ENCODE results near the gene TSGA10IP. TPM values are rescaled to one million over a fixed set of nuclear protein-coding genes. Genes with fewer than 3 reads are reported as not detected.

TSGA10IP gene
- total RNA-seq, 1 donor from 2014 or later = not detected

DNA sequence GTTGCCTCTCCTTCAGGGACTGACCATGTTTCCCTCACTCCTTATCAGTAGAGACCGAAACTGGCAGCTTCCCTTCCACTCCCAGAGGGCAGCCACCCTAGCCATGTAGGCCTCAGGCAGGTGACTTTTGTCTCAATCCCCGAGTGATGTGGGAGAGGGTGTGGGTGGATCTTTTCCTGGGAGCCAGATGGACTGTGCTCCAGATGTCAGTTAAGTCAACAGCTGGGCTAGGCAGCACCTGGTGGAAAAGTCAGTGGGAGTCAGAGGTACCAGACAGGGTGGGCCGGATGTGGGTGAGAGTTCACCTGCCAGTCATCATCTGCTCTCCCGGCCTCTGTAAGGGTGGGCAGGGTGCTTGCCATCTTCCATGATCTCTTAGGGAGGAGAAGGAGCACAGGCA, 58.9 kb downstream of the TSGA10IP start:
- Mint-ChIP-seq H3K36me3 (ENCODE audit: low read depth) (peaks cover 42% of the 10 kb centered on the region), H3K4me3 (peak overlapping the region; percentile 57), H3K9me3 (no peaks in the 10 kb centered on the region), H3K27me3 (no peaks in the 10 kb centered on the region), H3K4me1 (peaks cover 23% of the 10 kb centered on the region), H3K27ac (no peak overlapping the region)
- intact Hi-C loops (cut with micrococcal nuclease) = loop anchor here (5.0 kb wide), 1 partner anchor 263 kb away; the partner anchor contains the start of gene RAB1B
- DNase-seq = no peak

DNA sequence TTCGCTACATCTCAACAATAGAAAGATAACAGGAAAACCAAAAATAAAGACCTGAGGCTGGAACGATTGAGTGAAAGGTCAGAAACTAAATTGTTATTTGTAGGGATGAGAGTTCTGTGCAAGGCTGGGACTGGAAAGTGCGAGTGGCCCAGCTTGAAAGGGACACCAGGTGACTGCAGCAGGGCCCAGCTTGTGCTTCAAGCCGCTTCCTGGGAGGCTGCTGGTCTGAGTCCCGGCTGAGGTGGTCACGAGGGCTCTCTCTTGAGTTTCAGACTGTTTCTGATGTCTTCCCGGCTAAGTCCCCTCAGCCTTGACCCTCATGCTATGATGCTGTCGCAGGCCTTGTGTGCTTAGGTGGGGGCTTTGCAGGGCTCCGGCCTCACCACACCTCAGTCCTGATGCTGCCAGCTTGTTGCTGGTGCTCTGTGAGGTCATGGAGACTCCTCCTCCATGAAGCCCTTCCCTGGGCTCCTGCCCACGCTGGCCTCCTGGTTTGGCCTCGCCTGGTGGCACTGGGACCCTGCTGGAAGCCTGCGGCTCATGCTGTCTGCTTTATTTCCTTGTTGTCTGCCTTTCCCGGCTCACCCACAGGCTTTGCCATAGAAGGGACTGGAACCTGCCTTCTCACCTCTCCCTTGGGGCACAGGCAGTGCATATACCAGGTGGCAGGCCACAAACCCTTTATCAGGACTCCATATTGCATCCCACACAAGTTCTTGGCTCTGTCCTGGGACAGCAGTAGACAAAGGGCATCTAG, 61.0 kb downstream of the TSGA10IP start:
- no peak for DNase-seq
- no peak overlapping the region for H3K27ac Mint-ChIP-seq
- no peak overlapping the region for H3K4me3 Mint-ChIP-seq
- no peaks in the 10 kb centered on the region for H3K9me3 Mint-ChIP-seq
- H3K27me3 Mint-ChIP-seq = peaks cover 8% of the 10 kb centered on the region
- peaks cover 26% of the 10 kb centered on the region for H3K36me3 Mint-ChIP-seq (ENCODE audit: low read depth)
- H3K4me1 Mint-ChIP-seq = peaks cover 11% of the 10 kb centered on the region
- intact Hi-C loops (cut with micrococcal nuclease) = no loop called here

DNA sequence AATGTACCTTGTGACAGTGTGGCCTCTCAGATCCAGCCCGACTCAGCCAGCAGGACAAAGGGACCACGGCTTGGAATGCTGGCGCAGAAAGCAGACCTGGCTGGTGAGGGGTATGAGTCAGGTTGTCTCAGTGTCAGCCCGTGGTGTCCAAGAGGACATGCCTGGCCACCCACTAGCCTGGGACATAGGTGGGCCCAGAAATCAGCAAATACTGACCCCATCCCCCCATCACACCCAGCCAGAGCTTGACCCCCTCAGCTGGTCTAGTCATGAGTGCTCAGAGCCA, 61.6 kb downstream of the TSGA10IP start:
- DNase-seq = no peak

DNA sequence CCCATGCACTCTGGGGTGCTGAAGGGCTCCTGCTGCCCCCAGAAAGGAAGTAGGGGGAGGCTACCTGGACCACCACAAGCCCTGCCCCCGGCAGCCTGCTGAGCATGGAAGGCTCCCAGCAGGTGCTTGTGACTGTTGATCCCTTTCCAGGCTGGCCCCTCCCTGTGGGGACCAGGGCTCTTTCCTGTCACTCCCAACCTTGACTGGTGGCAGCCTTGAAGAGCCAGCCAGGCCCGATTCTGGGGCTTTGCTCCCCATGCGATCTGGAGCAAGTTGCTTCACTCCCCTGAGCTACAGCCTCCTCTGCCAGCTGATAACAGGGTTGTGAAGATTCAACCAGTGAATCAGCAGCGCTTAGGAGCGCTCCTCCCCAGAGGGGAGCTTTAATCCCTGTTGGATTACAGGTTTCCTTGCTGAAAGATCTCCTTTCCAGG, 61.9 kb downstream of the TSGA10IP start:
- peaks cover 12% of the 10 kb centered on the region for H3K27me3 Mint-ChIP-seq
- DNase-seq = no peak
- H3K27ac Mint-ChIP-seq = no peak overlapping the region
- peaks cover 21% of the 10 kb centered on the region for H3K36me3 Mint-ChIP-seq (ENCODE audit: low read depth)
- H3K4me1 Mint-ChIP-seq = peaks cover 9% of the 10 kb centered on the region
- no peaks in the 10 kb centered on the region for H3K9me3 Mint-ChIP-seq
- no peak overlapping the region for H3K4me3 Mint-ChIP-seq
- intact Hi-C loops (cut with micrococcal nuclease) = no loop called here

More for the DNA sequence above, 61.6 kb downstream of the TSGA10IP start:
- Mint-ChIP-seq H3K27ac (no peak overlapping the region), H3K4me1 (peaks cover 11% of the 10 kb centered on the region), H3K36me3 (ENCODE audit: low read depth) (peaks cover 24% of the 10 kb centered on the region), H3K9me3 (no peaks in the 10 kb centered on the region), H3K27me3 (peaks cover 11% of the 10 kb centered on the region), H3K4me3 (no peak overlapping the region)
- intact Hi-C loops (cut with micrococcal nuclease) = no loop called here

DNA sequence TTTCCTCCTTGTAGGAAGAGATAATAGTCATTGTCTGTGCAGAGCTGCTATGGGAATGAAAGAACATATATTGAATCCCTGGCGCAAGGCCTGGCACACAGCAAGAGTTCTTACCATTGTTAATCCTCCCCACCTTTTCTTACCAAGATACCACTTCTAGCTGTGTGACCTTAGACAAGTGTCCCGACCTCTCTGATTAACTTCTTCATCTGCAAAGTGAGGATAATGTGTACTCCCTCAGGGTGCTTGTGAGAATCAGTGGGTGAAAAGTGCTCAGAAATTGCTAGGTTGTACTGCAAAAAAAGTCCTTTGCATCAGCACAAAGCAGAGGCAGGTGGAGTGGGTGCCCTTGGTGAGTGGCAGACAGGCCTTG, 62.8 kb downstream of the TSGA10IP start:
- no peak for DNase-seq
- peaks cover 6% of the 10 kb centered on the region for H3K4me1 Mint-ChIP-seq
- intact Hi-C loops (cut with micrococcal nuclease) = no loop called here
- no peaks in the 10 kb centered on the region for H3K9me3 Mint-ChIP-seq
- H3K4me3 Mint-ChIP-seq = no peak overlapping the region
- H3K36me3 Mint-ChIP-seq (ENCODE audit: low read depth) = peaks cover 18% of the 10 kb centered on the region
- peaks cover 17% of the 10 kb centered on the region for H3K27me3 Mint-ChIP-seq
- H3K27ac Mint-ChIP-seq = no peak overlapping the region

DNA sequence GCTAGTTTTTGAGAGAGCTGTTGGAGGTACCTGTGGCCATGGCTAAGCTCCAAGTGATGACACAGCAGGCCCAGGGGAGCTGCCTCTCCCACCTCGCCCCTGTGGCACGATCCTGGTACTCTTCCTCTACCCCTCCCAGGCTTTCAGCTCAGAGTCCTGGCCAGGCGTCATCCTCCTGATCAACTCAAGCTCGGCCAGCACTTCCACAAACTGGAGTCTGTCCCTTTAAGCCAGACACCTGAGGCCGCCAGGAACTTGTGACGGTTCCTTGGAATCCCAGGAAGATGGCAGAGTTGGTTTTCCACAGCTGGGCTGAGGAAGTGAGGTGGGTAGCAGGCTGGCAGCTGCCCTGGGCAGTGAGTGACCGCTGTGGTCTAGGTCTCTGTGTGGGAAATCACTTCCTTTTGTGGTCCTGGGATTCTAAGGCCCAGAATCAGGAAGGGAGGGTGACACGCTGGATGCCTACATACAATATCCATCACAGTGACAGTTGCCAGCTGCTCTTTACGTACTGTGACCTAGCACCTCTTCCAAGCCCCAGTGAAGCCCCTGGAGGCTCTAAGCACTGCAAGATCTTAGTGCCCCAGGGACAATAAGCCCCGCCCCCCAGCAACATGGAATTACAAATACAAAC, 63.3 kb downstream of the TSGA10IP start:
- peaks cover 17% of the 10 kb centered on the region for H3K36me3 Mint-ChIP-seq (ENCODE audit: low read depth)
- H3K27me3 Mint-ChIP-seq = peaks cover 20% of the 10 kb centered on the region
- no peak overlapping the region for H3K4me3 Mint-ChIP-seq
- H3K27ac Mint-ChIP-seq = no peak overlapping the region
- intact Hi-C loops (cut with micrococcal nuclease) = no loop called here
- H3K4me1 Mint-ChIP-seq = peaks cover under 1% of the 10 kb centered on the region
- peak; percentile 54 for DNase-seq
- no peaks in the 10 kb centered on the region for H3K9me3 Mint-ChIP-seq

Other genes with a start within 250 kb of the TSGA10IP start
- 71.6 and 72.3 TPM in 2 replicates for gene KAT5, start 233.2 kb upstream of the TSGA10IP start, total RNA-seq
- 86.4 and 100.0 TPM in 2 replicates for gene RNASEH2C, start 224.7 kb upstream of the TSGA10IP start, total RNA-seq
- gene AP5B1, start 164.5 kb upstream of the TSGA10IP start, total RNA-seq = 20.1 and 21.1 TPM in 2 replicates
- 0.07 TPM in 1 of 2 replicates, not detected in the other for gene OVOL1, start 158.4 kb upstream of the TSGA10IP start, total RNA-seq
- 1.2 and 2.1 TPM in 2 replicates for gene SNX32, start 111.5 kb upstream of the TSGA10IP start, total RNA-seq
- 1,047 and 1,065 TPM in 2 replicates for gene CFL1, start 87.3 kb upstream of the TSGA10IP start, total RNA-seq
- gene MUS81, start 85.0 kb upstream of the TSGA10IP start, total RNA-seq = 77.4 and 80.5 TPM in 2 replicates
- 8.4 and 9.1 TPM in 2 replicates for gene EFEMP2, start 72.7 kb upstream of the TSGA10IP start, total RNA-seq
- 4.9 and 7.5 TPM in 2 replicates for gene CTSW, start 65.6 kb upstream of the TSGA10IP start, total RNA-seq
- 91.0 and 95.7 TPM in 2 replicates for gene FIBP, start 57.0 kb upstream of the TSGA10IP start, total RNA-seq
- gene CCDC85B, start 54.8 kb upstream of the TSGA10IP start, total RNA-seq = 62.2 and 62.5 TPM in 2 replicates
- gene FOSL1, start 45.1 kb upstream of the TSGA10IP start, total RNA-seq = 32.1 and 32.9 TPM in 2 replicates
- gene C11orf68, start 26.4 kb upstream of the TSGA10IP start, total RNA-seq = 20.9 and 21.1 TPM in 2 replicates
- 113 and 117 TPM in 2 replicates for gene DRAP1, start 26.1 kb upstream of the TSGA10IP start, total RNA-seq
- 99.1 and 104 TPM in 2 replicates for gene SART1, start 16.3 kb downstream of the TSGA10IP start, total RNA-seq
- 64.9 and 75.9 TPM in 2 replicates for gene EIF1AD, start 56.7 kb downstream of the TSGA10IP start, total RNA-seq
- gene BANF1, start 57.0 kb downstream of the TSGA10IP start, total RNA-seq = 291 and 298 TPM in 2 replicates
- gene CST6, start 66.5 kb downstream of the TSGA10IP start, total RNA-seq = 0.45 and 1.5 TPM in 2 replicates
- gene CATSPER1, start 81.0 kb downstream of the TSGA10IP start, total RNA-seq = 0.28 and 0.30 TPM in 2 replicates
- gene GAL3ST3, start 103.7 kb downstream of the TSGA10IP start, total RNA-seq = not detected in 2 replicates
- 283 and 284 TPM in 2 replicates for gene SF3B2, start 106.9 kb downstream of the TSGA10IP start, total RNA-seq
- 90.9 and 96.7 TPM in 2 replicates for gene PACS1, start 124.8 kb downstream of the TSGA10IP start, total RNA-seq

Data from activated CD4-positive, alpha-beta T cell treated with anti-CD3 and anti-CD28 coated beads, Interleukin-2, amount 10 ng/mL, durations not matched to agents 24 days and 14 days (primary cell).